GM21786 (cell line): Measurements from ENCODE around the gene PLXNA4.
"Not testable (repeated sequence)": the region's sequence is repeated elsewhere in the genome, so short reads cannot be mapped to it uniquely, and the experiment has no call there.

Experiments used
- ATAC-seq: cut with Tn5 transposase; IDR thresholded peaks from one replicate; pipeline ENCODE4 v1.9.1; 2021; ENCODE audit not compliant: unreplicated experiment

Gene PLXNA4, protein sequence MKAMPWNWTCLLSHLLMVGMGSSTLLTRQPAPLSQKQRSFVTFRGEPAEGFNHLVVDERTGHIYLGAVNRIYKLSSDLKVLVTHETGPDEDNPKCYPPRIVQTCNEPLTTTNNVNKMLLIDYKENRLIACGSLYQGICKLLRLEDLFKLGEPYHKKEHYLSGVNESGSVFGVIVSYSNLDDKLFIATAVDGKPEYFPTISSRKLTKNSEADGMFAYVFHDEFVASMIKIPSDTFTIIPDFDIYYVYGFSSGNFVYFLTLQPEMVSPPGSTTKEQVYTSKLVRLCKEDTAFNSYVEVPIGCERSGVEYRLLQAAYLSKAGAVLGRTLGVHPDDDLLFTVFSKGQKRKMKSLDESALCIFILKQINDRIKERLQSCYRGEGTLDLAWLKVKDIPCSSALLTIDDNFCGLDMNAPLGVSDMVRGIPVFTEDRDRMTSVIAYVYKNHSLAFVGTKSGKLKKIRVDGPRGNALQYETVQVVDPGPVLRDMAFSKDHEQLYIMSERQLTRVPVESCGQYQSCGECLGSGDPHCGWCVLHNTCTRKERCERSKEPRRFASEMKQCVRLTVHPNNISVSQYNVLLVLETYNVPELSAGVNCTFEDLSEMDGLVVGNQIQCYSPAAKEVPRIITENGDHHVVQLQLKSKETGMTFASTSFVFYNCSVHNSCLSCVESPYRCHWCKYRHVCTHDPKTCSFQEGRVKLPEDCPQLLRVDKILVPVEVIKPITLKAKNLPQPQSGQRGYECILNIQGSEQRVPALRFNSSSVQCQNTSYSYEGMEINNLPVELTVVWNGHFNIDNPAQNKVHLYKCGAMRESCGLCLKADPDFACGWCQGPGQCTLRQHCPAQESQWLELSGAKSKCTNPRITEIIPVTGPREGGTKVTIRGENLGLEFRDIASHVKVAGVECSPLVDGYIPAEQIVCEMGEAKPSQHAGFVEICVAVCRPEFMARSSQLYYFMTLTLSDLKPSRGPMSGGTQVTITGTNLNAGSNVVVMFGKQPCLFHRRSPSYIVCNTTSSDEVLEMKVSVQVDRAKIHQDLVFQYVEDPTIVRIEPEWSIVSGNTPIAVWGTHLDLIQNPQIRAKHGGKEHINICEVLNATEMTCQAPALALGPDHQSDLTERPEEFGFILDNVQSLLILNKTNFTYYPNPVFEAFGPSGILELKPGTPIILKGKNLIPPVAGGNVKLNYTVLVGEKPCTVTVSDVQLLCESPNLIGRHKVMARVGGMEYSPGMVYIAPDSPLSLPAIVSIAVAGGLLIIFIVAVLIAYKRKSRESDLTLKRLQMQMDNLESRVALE (N-terminal part only)

DNA sequence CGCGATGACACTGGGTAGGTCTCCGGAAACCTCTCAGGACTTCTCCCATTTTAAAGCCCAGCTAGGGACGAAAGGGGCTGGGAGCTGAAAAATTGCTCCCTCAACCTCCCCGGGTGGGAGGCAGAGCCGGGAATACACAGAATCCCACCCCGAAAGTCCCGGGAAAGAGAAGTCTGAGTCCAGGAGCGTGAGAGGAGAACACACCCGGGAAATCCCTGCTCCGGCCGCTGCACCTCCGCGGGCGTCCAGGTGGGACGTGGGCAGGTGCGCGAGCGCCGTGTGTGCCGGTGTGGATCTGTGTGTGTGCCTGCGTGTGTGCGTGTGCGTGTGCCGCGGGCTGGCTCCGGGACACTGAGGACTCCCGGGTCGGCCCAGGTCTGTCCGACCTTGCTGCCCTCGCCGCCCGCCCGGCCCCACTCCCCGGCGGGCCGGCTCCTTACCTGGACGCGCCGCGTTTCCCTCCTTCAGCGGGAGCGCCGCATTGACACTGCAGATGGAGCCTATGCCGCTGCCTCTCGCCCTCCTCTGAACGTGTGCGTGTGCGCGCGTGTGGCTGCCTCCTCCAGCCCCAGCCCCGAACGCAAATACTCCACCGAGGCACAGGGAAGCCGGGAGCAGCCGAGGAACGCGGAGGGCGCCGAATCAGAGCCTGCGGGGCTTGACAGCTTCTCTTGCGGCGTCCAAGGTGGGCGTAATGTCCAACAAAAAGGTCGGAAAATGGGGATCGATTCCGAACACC lies at the start of gene PLXNA4:
Gene PLXNA4, minus strand, starts transcription at position 489 of the 739 bp plus-strand sequence. CDS start 67,777 bp downstream, outside the sequence.
- ATAC-seq = no peak

DNA sequence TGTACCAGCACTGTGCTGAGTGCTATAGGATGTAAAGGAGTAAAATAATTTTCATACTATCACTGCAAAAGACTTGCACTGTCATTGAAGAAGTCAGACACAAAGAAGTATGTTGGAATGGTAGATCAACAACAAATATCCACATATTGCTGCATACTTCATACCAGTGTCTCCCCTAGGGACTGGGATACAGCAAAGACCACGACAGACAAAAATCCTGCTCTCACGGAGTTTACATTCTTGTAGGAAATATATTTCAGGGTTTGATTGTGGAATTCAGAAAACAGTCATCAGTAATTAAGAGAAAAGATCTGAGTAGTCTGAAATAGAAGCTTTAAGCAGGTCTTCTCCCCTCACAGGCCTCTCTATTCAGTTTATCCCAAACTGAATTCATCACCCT lies 49.4 kb upstream of the PLXNA4 start:
- ATAC-seq = no peak

DNA sequence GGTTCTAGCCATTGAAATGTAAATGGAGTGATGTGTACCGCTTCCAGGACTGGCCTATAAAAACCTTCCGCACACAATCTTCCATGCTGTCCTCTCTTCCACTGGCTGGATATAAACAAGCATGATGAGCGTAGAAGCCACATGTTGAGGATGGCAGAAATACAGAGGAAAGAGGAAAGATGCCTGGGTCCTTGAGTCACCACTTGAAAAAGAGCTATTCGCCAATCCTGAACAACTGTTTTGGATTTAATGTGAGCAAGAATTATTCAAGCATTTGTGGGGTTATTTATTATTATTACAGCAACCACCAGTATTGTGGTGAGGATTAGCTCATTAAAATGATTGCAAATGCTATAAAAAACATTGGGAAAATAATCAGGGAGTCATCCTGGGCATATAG lies 45.8 kb upstream of the PLXNA4 start:
- no peak for ATAC-seq

DNA sequence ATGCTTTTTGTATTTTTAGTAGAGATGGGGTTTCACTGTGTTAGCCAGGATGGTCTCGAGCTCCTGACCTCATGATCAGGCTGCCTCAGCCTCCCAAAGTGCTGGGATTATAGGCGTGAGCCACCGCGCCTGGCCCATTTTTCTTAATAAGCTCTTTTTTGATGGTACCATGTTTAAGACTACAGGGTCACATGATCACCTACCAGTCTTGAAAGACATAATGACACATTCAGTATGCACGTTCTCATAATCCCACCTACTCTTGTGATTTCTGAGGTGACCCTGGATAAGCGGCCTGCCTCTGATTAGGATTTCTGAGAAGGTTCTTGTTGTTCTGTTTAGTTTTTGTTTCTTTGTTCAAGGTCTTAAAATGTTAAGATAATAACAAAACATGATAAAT lies 43.7 kb upstream of the PLXNA4 start:
- no peak for ATAC-seq

DNA sequence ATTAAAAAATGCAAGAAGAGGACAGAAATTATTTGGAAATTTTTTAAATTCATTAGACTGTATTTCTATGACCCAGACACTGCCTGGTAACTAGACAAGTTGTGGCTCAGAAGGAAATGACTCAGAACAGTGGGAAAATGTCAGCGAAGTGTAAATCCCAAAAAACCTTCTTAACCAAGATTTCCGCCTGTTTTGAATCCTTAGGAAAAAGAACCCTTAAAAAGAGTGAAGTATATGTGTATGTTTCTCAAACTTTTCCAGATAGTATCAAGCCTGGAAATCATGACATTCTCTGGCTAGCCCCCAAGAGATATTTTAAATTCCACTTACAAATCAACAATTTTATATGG lies 42.7 kb upstream of the PLXNA4 start:
- no peak for ATAC-seq

DNA sequence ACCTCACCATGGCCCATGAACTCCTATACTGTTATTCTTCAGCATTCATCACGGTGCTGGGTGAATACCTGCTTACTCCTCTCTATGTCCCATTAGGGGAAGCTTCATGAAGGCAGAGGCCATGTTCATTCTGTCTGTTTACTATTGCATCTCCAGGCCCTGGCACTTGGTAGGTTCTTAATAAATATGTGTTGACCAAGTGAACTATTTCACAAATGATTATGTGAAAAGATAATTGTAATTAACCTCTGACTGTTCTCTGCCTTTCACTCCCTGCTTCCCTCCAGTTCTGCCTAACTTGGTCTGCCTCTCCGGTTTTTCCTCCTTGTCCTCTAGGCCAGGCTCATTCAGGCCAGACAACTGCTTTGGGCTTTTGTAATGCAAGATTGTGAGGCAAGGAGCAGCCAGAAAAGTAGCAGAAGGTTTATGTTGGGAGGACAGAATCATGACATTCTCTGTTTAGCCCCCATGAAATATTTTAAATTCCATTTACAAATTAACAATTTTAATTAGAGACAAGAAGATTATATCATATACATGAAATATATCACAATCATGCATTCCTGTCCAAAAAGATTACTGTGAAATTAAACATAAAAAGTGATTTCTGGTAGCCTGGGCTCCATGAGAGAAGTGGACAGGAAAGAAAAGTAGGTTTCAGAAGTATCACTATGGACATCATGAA lies 42.1 kb upstream of the PLXNA4 start:
- ATAC-seq = no peak

DNA sequence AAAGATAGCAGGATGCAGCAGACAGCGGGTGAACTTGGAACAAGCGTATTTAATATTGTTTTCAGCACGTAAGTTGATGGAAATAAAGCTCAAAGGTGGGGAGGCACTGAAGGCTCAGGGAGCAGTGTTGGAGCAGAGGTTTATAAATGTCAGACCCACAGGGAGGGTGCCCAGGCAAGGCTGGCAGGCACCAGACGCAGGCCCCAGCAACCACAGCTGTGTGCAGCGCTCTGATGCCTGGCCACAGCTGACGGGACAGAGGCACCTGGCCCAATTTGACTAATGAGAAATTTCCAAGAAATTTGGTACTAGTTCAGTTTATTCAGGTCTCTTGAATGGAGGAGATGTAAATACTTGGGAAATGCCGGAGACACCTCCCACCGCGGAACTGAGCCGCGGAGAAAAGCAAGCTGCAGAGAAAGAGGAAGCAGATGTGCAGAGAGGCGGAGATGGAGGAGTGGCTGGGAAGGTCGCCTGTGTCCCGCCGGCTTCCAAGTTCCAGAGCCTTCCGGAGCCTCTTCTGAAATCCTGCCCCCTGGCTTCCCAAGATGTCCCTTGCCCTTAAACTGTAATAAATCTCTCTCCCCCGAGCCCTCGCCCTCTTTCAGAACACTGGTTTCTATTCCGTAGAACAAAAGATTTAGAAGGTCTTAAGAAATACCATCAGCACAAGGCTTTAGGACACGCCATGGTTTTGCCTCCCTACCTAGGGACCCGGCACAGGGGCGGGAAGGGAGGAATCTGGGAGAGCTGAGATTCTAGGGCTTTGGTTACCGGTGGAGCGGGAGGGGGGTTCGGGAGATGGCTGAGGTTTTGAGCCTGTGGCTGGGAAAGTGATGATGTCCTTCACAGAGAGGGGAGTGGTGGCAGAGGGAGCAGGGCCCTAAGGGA lies 38.4 kb upstream of the PLXNA4 start:
- no peak for ATAC-seq

DNA sequence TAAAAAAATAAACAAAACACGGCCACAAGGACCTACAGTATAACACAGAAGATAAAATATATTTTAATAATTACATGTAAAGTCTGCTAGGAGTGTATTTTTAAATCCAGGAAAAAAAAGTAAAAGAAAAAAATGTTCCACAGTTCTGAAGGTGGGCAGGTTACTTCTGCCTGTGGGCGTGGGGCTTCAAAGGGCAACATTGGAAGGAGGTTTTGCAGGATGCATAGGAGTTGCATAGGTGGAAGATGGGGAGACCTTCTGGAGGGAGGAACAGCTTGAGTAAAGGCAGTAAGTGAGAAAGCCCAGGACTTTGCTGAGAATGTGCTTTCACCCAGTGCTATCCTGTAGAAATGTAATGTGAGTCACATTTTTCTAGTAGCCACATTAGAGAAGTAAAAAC lies 37.5 kb upstream of the PLXNA4 start:
- ATAC-seq = no peak

DNA sequence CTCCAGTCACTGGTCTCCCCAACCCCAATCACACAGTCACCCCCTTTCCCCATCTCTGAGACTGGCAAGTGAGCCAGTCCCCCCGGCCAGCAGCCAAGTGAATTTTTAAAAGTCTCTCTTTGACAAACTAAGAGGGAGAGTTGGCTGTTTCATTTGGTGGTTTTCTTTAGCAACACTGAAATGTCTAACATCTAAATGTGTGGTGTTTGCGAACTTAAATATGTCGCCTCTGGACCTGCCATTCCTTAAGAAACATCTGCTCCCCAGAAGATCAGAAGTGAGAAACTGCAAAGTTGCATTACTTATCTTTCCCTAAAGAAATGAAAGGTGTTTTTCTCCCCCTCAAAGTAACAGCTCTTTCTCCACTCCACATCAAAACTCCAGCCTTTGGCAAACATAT lies 34.7 kb upstream of the PLXNA4 start:
- ATAC-seq = no peak

DNA sequence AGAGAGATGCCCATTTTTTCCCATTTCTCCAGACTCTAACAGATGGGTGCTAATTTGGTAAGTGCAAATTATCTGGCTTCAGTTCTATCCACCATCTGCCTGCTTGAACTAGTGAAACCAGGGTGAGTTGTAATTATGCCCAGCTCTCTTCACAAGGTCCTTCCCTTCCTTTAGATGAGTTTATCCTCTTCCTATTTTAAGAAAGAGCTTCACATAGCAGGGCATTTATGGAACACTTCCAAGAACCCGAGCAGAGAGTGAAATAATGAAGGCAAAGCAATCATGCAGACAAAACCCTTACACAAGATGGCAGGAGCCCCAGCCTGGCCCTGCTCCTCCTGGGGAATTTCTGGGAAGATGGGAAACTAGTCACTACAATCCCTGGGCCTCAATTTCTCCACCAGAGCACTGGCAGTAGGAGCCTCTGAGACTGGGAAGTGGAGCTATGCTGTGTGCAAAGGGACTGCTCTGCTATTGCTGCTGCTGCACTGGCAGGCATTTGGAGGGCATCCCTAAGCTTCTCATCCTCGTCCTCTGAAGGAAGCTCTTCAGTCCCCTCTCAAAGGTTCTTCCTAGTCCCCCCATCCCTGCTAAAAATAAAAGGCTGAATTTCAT lies 33.7 kb upstream of the PLXNA4 start:
- no peak for ATAC-seq

DNA sequence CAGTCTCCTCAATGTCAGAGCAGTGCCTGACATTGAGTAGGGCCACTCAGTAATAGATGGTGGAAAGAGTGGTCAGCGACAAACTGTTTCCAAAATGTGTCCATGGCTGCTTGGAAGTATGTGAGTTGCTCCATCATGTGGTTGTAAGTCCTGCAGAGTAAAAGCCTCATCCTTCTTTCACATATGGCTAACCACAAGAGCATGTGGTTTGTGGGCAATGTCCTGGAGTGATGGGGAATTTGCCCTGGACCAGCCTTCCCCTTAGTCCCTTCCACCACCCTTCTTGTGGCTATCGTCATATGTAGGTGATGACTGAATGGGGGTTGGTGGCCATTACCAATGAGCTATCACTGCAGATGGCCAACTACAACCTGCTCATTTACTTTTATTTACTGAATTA lies 33.0 kb upstream of the PLXNA4 start:
- no peak for ATAC-seq

DNA sequence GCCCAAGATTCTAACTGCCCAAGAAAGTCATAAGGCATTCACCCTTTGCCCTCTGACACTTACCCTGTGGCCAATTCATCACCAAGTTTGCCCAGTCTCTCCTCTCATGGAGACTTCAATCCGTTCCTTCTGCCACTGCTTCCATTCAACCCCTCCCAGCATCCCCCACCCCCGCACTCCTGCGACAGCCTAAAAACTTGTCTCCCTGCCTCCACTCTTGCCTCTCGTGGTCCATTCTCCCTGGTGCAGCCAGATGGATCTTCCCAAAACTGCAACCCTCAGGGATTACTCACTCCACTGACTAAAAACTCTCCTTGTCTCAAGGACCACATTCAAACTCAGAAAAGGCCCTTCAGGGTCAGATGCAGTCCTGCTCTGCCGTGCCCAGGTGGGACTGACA lies 32.3 kb upstream of the PLXNA4 start:
- ATAC-seq = no peak

DNA sequence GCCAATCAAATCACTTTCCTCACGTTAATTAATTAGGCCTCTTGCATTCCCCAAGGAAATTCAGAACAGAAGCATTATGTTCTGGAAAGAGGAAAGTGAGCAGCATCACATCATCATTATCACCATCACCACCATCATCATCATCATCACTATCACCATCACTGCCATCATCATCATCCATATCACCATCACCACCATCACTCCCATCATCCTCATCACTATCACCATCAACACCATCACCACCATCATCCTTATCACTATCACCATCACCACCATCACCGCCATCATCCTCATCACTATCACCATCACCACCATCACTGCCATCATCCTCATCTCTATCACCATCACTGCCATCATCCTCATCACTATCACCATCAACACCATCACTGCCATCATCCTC lies 31.4 kb upstream of the PLXNA4 start:
- no peak for ATAC-seq

DNA sequence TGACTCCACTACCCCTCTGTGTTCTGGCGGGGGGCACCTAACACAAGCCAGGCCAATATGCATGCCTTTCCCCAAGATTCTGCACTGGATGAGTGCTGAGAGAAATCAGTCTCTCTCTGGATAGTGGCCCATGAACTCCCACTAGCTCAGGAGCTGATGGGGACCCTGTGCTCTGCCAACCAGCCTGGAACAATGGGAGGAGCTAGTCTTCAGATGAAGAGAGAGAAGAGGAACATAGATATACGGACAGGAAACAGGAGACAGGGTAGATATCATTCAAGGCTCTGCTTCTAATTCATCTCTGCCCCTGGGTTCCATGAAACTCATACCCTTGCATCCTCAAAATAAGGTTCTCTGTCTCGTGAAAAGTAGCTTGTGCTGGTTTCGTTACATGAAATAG lies 27.9 kb upstream of the PLXNA4 start:
- no peak for ATAC-seq

DNA sequence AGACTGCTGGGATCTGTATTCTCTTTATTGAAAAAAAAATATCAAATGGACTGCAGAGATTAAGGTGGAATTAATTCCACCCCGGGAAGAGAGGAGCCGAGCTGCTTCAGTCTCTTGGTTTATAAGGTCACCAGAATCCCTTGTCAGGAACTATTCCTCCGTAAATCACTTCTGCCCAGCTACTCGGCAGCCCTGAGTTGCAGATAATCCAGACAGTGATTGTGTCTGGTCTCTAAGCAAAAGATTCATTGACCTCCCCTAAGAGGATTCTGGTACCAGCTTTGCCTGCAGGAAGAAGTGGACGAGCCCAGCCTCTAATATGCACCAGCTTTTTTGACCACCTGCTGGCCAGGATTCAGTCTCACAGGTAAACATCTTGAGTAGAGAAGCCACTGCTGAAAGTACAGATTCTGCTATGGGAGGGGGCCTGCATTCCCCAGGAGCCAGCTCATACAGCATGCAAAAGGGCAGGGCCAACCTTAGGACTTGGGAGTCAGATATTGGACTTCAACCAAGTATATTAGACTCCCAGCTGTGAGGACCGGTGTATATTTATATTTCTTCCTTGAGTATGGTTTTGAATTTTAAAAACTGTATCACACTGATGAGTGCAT lies 27.1 kb upstream of the PLXNA4 start:
- no peak for ATAC-seq

DNA sequence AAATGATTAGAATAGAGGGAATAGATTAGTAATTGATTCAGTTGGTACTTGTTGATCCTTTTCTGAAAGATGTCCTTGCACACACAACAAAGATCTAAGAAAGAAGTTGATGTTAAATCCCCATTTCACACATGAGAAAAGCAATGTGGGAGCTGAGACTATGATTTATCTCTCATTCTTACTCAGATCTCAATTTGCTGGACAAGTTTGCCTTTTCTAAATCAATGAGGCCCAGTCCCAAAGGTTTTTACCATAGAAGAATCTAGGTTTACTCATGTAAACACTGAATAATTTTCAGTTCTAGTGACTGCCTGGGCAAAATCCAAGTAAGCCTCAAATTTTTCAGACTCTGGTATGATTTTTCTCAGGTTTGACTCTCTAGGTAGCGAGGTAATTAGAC lies 25.5 kb upstream of the PLXNA4 start:
- ATAC-seq = no peak

DNA sequence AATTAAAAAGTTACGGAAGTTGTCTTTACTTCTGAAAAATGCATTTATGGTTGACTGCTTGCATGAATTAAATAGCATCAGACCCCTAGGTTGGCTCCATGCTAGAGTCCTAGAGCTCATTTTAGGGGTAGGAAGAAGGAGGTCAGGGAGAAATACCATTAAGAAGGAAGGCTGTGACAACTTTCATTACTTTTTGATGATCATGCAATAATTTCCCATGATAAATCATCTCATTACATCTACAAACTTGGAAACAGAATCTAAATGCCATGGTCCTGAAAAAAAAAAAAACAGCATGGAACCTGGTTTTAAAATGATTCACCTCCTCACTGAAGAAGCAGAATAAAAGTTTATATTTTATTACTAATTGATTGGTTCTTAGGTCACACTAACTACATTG lies 20.3 kb upstream of the PLXNA4 start:
- ATAC-seq = no peak

DNA sequence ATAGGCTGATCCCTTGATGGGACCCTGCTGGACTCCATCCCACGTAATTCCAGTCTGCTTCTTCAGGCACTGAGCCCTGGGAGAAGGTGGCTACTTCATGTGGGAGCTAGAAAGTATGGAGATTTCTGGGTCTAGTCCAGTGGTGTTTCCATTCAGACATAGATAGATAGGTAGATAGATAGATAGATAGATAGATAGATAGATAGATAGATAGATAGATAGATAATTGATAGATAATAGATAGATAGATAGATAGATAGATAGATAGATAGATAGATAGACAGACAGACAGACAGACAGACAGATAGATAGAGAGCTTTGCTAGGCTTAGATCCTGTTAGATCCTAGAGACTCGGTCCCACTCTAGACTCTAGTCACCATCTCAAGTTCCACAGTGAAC lies 18.5 kb upstream of the PLXNA4 start:
- not testable (repeated sequence) for ATAC-seq
